Stimulated activated CD8-positive, alpha-beta memory T cell treated with anti-CD3 and anti-CD28 coated beads, Interleukin-7, amount 100 ng/mL, for 24 hours (primary cell): ENCODE results near the gene PPIL3.
"Not testable (repeated sequence)": the region's sequence is repeated elsewhere in the genome, so short reads cannot be mapped to it uniquely, and the experiment has no call there.

ENCODE experiments used
- DNase-seq: peaks from one replicate; pipeline ENCODE4 v3.0.0-alpha.2; 2020; ENCODE audit warnings: low read depth

The PPIL3 gene

DNA sequence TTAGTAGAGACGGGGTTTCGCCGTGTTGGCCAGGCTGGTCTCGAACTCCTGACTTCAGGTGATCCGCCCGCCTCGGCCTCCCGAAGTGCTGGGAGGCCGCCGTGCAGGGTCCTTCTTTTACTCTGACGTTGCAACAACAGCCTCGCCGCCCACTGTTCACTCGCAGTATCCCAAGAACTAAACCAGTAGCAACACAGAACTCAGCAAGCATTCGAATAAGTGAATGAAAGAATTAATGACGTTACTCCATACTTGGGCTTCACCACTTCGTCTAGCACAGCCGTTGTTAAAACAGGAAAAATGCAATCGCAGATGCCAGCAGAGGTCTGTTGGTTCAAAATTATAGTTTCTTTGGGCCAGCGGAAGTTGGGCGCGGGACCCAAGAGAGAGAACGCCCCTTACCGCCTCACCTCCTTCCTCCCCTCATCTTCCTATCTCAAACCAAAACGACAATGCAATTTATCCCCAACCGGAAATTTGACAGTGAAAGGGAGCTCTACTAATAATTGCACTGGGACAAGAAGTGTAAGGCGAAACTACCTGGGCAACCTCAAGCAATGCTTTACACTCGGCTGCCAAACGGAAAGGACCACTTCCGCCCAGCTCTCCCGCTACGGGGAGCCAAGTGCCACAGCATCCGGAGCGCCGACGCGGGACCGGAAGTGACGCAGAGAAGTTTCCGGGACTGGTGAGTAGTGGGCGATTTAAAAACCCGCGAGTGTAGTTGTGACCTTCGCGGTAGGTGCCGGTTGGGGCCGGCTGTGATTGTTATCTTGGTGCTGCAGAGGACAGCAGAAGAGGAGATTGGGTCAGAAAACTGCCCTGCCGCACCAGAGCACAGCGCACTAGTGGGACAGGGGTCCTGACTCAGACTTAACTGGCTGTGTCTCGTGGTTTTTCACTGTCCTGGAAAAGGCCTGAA, at the start of gene PPIL3, which contains the start of gene NIF3L1:
TSS of gene PPIL3 (minus strand) at position 374 of the 922 bp plus-strand sequence. CDS start 1,462 bp downstream, outside the sequence.
TSS of gene NIF3L1 (plus strand) at position 668 of the 922 bp plus-strand sequence. CDS start 2,573 bp downstream, outside the sequence.
- peak; percentile 95 for DNase-seq

- DNase-seq = no peak
These were observed 42.2 kb upstream of the PPIL3 start for GRCh38 chr2:200930947-200931626.

- no peak for DNase-seq
These were observed 40.7 kb upstream of the PPIL3 start for GRCh38 chr2:200929334-200930249.

- no peak for DNase-seq
These were observed 33.6 kb upstream of the PPIL3 start for GRCh38 chr2:200922439-200922838.

- DNase-seq = no peak
These were observed 24.8 kb upstream of the PPIL3 start for GRCh38 chr2:200913654-200914053.

GRCh38 chr2:200909958-200910357, 21.1 kb upstream of the PPIL3 start:
- DNase-seq = no peak

- DNase-seq = peak; percentile 11
These were observed 16.9 kb upstream of the PPIL3 start for GRCh38 chr2:200905618-200906296.

GRCh38 chr2:200901459-200902072, 12.7 kb upstream of the PPIL3 start:
- DNase-seq = peak; percentile 21

- DNase-seq = no peak
These were observed 10.6 kb upstream of the PPIL3 start for GRCh38 chr2:200899482-200899881.

- not testable (repeated sequence) for DNase-seq
These were observed 7.1 kb downstream of the PPIL3 start for GRCh38 chr2:200881715-200882249.

GRCh38 chr2:200878289-200878880, 10.5 kb downstream of the PPIL3 start:
- DNase-seq = no peak

GRCh38 chr2:200877443-200877842, 11.4 kb downstream of the PPIL3 start:
- DNase-seq = no peak

DNA sequence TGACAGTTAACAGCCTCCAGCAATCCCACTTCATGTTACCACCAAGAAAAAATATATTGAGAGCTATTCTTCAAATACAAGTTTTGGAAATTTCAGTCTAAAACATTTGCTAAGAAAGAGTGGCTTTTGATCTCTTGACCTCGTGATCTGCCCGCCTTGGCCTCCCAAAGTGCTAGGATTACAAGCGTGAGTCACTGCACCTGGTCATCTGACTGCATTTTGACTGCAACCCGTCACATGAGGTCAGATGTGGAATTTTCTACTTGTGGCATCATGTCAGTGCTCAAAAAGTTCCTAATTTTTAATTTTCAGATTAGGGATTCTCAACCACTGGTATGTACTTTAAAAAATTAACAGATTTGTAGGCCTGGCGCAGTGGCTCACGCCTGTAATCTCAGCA, 15.3 kb downstream of the PPIL3 start:
- no peak for DNase-seq

DNA sequence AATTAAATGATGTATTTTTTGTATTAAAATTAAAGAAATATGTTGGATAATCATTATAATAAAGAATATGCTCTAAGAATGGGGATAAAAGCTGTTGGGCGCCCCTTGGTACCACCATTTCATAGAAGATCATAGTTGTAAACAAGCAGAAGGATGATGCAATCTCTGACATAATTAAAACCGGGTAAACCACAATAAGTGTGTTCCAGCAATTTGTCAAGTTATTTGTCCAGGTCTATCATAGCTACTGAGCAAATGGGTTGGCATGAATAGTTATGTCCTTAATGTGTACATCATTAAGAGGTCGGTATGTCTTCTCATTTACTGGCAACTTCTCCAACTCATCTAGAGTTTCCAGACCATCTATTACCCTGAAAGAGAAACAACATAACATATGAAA, 17.7 kb downstream of the PPIL3 start:
- DNase-seq = no peak

- DNase-seq = no peak
These were observed 19.9 kb downstream of the PPIL3 start for GRCh38 chr2:200869014-200869413.

DNA sequence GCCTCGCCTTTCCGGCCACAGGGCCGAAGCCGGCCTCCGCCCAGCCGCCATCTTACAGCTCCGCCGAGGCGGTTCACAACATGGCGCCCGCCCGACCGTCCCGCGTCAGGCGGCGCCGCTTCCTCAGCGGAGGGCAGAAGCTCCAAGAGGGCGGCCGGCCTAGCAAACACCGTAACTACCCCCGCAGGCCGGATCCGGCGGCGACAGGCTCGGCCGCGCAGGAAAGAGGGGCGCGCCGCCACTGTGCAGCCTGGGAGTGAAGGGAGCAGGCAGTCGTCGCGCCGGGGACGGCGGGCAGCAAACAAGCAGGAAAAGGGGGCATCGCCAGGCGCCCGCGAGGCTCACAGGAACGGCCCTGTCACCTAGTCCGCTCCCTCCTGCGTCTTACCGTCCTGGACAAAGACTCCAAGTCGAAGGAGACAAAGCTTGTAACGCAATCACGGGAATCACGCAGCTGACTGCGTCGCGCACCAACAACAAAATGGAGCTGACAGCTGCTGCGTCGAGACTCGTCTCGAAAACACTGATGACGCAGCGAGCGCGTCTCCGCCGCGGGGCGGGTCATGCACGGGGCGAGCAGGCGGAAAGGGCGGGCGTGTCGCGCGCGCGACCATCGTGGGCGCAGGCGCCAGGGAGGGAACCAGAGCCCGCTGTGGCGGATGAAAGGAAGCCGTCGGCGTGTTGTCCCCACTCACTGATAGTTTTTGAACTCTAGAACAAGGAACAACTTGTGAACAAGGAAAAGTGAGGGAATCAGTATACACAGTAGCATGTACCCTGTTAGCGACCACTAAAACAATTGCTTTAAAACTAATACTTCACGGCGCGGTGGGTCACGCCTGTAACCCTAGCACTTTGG, 24.5 kb downstream of the PPIL3 start, which contains the start of gene CLK1:
TSS of gene CLK1 (minus strand) at position 483 of the 859 bp plus-strand sequence. CDS start 2,796 bp downstream, outside the sequence.
- peak; percentile 95 for DNase-seq

GRCh38 chr2:200863782-200864175, 25.1 kb downstream of the PPIL3 start:
- no peak for DNase-seq

GRCh38 chr2:200862532-200863000, 26.3 kb downstream of the PPIL3 start:
- no peak for DNase-seq

DNA sequence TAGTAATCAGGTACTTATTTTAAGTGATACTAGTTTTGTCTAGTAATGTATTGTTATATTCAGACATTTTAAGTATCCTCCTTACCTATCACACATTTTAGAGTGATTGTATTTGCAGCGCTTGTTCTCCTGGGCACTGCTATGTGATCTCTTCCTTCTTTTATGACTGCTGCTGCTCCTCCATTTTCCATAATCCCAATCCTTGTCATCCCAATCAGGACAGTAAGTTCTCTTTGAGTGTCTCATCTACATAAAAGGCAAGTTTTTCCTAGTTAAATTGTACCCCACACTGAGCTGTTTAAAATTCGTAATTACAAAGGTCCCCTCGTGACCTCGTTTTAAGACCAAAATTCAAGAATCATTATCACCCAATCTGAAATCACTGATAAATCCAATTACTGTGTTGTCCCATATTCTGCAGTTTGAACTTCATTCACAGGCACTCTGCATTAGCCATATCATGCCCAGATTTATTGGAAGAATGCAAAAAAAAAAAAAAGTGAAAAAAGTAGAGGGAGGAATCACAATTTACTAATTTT, 27.2 kb downstream of the PPIL3 start:
- DNase-seq = no peak
